ENCODE measurements around the gene SOST.

SOST gene

DNA sequence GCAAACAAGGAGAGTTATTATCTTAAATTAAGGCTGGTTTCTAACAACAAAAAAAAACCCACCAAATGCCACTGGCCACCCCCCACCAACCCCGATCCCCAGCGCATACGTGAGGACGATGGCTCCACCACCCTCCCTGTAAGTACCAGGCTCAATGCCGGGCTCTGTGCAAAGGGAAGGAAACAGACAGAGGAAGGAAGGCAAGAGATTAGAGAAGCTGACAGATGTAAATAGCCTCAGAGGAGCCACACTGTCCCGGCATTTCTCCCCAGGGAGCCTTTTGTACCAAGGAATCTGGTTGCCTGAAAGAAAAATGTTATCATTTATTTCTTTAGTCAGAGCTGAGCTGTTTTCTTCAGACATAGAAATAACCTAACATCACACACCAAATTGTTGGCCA lies 13.1 kb downstream of the SOST start:
- in situ Hi-C loops (cut with MboI; ENCODE audit: low sequenced_read_pairs): no loop called here

DNA sequence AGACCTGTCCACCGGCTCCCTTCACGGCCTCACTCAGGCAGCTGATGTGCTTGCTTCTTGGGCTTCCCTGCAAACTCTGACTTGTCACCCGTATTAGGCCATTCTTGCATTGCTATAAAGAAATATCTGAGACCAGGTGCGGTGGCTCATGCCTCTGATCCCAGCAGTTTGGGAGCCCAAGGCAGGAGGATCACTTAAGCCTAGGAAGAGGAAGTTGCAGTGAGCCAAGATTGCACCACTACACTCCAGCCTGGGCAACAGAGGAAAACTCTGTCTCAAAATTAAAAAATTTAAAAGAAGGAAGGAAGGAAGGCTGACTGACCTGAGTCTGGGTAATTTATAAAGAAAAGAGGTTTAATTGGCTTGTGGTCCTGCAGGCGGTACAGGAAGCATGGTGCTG lies 17.0 kb downstream of the SOST start:
- in situ Hi-C loops (cut with MboI; ENCODE audit: low sequenced_read_pairs): no loop called here

- in situ Hi-C loops (cut with MboI; ENCODE audit: low sequenced_read_pairs): no loop called here
Measured at GRCh38 chr17:43740541-43740940, 18.1 kb downstream of the SOST start.

GRCh38 chr17:43737722-43738121 lies 20.9 kb downstream of the SOST start:
- in situ Hi-C loops (cut with MboI; ENCODE audit: low sequenced_read_pairs): no loop called here

DNA sequence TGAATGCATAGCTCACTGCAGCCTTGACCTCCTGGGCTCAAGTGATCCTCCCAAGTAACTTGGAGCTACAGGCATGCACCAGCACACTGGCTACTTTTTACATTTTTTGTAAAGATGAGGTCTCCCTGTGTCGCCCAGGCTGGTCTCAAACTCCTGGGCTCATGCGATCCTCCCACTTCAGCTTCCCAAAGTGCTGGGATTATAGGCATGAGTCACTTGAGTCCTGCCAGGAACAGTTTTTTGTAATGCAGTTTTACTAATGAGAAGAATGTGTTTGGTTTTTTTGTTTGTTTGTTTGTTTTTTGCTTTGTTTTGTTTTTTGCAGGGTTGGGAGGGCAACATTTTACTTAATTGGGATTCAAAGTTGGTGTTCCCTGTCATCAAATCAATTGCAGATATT lies 22.2 kb downstream of the SOST start:
- in situ Hi-C loops (cut with MboI; ENCODE audit: low sequenced_read_pairs): no loop called here

GRCh38 chr17:43734376-43734775 lies 24.2 kb downstream of the SOST start:
- in situ Hi-C loops (cut with MboI; ENCODE audit: low sequenced_read_pairs): no loop called here

DNA sequence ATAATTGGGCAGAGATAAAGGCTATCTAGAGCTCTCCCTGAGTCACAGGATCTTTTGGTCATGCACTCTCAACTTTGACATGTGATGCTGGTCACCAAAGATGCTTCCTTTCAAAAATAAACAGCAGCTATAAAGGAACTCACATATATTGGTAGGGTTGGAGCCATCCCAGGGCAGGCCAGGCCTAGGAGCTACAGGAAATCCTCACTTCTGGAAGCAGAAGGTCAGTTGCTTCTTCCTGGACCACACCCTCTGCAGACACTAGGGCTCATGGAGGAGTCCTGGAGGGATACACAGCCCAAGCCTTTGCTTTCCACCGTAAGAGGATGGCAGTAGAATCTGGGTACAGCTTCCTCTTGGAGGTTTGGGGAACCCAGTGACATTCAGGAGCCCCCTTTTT lies 24.6 kb downstream of the SOST start:
- in situ Hi-C loops (cut with MboI; ENCODE audit: low sequenced_read_pairs): no loop called here

DNA sequence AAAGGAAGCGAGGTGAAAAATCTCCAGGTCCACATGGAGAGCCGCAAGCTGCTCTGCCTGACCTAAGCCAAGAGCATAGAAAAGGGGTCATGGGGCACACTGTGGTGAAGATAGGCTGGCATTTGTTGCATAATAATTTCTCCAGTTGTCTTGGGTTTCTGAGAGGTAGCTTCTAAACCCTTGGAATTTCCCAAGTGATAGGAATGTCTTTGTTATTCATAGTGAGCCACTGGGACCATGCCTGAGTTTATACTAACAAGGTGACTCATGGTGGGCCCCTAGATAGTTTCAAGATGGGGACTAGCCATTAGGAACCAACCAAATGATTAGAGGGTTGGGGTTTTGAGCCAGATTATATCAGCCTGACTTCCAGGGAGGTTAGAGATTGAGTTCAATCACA lies 25.6 kb downstream of the SOST start:
- in situ Hi-C loops (cut with MboI; ENCODE audit: low sequenced_read_pairs): no loop called here

GRCh38 chr17:43728081-43728480 lies 30.5 kb downstream of the SOST start:
- in situ Hi-C loops (cut with MboI; ENCODE audit: low sequenced_read_pairs): no loop called here

GRCh38 chr17:43723697-43724359 lies 34.8 kb downstream of the SOST start:
- in situ Hi-C loops (cut with MboI; ENCODE audit: low sequenced_read_pairs): no loop called here

GRCh38 chr17:43722870-43723665 lies 35.5 kb downstream of the SOST start:
- in situ Hi-C loops (cut with MboI; ENCODE audit: low sequenced_read_pairs): no loop called here

- in situ Hi-C loops (cut with MboI; ENCODE audit: low sequenced_read_pairs): no loop called here
Measured at GRCh38 chr17:43722269-43722619, 36.3 kb downstream of the SOST start.

DNA sequence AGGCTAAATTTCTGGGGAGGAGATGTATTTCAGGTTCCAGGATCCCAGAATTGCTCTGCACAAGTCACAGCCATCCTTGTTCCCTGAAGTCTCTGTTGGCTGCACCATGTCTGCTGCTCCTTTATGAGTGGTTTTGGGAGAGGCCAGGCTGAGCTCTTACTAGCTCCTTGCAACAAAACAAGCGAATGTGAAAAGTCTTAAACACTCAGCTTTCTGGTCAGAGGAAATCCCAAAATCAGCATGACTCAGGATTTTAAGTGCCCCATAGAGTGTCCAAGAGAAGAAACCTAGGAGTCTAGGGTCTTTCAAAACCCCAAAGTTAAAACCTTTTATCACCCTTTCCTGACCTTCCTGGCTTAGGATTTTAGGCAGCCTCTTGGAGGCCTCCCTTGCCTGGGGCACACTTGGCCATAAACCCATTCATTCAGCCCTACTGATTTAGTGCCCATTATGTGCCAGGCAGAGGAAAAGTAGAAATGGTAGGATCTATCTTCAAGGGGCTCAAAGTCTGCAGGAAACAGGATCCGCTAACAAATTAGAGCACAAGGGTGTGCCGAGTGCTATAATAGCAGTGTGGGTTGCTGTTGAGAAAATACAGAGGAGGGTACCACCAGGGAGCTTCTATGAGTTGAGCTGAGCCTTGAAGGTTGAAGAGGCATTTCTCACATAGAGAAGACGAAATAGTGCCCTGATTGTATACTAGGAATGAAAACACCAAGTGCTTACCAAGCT lies 36.9 kb downstream of the SOST start:
- in situ Hi-C loops (cut with MboI; ENCODE audit: low sequenced_read_pairs): no loop called here

DNA sequence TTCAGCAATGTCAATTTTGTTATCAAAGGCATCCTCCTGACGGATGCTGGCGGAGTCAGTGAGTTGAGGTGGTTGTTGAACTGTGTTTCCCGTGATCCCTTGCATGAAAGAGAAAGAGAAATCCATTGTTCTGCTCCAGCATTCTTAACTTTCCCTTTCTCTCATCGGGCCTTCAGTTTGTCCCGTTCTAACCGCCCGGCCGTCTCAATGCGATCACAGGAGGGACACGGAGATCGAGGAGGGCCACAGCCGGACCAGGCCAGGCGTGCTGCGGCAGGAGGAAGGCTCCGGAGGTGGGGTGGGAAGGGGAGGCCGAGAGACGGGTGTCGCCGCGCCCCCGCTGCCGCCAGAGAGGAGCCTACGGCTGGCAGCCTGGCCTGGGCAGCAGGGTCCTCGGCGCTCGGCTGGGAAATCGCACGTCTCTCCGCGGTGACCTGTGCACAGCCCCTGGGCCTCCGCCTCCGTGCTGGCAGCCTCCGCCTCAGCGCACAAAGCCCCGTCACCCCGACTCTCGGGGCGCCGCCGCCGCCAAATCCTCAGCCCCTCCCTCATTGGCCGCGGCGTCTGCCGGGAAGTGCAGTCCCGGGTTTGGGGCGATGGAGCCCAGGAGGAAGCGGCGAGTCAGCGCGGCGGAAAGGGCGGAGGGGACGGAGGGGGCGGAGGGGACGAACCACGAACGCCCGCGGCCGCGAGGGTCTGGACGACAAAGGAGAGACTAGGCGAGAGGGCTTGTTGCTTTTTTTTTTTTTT lies 38.1 kb downstream of the SOST start:
- in situ Hi-C loops (cut with MboI; ENCODE audit: low sequenced_read_pairs): no loop called here

GRCh38 chr17:43719578-43719977 lies 39.0 kb downstream of the SOST start:
- in situ Hi-C loops (cut with MboI; ENCODE audit: low sequenced_read_pairs): no loop called here

DNA sequence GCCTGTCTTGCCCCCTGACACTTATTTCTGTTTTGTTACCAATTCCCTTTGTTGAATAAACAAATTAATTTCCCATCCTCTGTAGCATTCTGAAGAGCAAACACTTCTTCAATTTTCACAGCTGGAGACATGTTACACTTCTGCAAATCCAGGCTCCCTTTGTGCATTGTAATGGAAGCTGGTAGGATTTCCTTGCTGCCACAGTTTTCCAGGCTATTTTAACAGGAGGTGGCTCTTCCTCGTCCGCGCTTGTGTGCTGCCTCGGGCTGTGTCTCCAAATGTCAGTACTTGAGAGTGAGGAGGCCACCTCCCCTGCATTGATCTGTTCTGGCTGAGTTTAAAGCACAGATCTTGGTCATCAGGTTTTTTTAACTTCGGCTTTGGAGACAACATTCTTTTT lies 40.0 kb downstream of the SOST start:
- in situ Hi-C loops (cut with MboI; ENCODE audit: low sequenced_read_pairs): no loop called here

- in situ Hi-C loops (cut with MboI; ENCODE audit: low sequenced_read_pairs): no loop called here
Measured at GRCh38 chr17:43717913-43718312, 40.7 kb downstream of the SOST start.

DNA sequence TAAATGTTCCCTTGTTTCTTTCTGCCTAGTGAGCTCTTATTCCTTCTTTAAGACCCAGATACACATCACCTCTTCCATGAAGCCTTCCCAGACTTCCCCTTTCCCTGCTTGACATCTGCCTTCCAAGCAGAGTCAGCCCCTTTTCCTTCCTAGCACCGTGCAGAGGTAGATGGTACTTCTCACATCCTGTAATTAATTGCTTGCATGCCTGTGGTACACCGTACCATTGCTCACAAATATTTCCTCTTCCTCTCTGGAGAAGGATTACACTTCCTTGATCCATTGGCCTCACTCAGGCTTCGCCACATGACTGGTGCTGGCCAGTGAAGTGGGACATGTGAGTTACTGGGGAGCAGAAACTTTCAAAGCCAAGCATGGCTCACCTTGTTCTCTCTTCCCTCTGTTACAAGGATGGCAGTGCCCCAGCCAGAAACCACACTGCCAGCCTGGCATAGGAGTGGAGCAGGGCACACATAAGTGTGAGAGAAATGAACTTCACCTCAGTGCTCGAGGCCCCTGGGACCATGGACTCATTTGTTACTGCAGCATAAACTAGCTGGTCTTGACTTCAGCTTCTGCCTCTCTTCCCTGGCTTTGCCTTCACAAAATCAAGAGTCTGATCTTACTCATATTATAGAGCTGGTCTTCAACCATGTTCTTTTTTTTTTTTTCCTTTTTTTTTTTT lies 44.0 kb downstream of the SOST start:
- in situ Hi-C loops (cut with MboI; ENCODE audit: low sequenced_read_pairs): no loop called here

- in situ Hi-C loops (cut with MboI; ENCODE audit: low sequenced_read_pairs): no loop called here
Measured at GRCh38 chr17:43713494-43714162, 45.0 kb downstream of the SOST start.

DNA sequence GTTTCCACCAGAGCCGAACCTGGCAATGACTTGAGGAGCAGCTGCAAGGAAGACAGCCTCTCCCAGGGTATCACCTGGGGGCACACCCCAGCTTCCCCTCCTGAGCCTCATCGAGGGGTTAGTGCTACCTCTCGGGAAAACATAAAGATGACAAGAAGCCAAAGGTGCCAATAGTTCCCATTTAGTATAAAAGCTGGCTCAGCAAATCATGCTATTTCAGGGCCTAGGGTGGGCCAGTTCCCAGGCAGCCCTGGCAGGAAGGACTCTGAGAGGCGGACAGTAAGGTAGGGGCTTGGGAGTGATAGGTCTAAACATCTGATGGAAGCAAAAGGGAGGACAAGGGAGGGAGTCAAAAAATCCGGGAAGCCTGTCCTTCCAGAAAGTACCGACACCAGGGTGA lies 46.2 kb downstream of the SOST start:
- in situ Hi-C loops (cut with MboI; ENCODE audit: low sequenced_read_pairs): no loop called here

All from HL-60/S4 (cell line).